Activated T-cell treated with anti-CD3 and anti-CD28 coated beads, Interleukin-2, amount 50 U/mL, for 24 hours (primary cell): ENCODE results near the gene IQCM.

ENCODE experiments used
- DNase-seq: peaks from one replicate; pipeline ENCODE4 v3.0.0-alpha.2; 2020
- H3K27ac Mint-ChIP-seq: 2 replicates; pipeline ENCODE4 v1.8.0; 2020; ENCODE audit warnings: mild to moderate bottlenecking, mixed read lengths
- H3K27me3 Mint-ChIP-seq: 2 replicates; pipeline ENCODE4 v1.8.0; 2020; ENCODE audit warnings: mixed read lengths
- H3K36me3 Mint-ChIP-seq: 2 replicates; pipeline ENCODE4 v1.8.0; 2020; ENCODE audit warnings: low read depth, mixed read lengths
- H3K4me1 Mint-ChIP-seq: 2 replicates; pipeline ENCODE4 v1.8.0; 2020; ENCODE audit warnings: low read depth, mixed read lengths
- H3K4me3 Mint-ChIP-seq: 2 replicates; pipeline ENCODE4 v1.8.0; 2020; ENCODE audit warnings: mild to moderate bottlenecking, moderate library complexity, mixed read lengths
- H3K9me3 Mint-ChIP-seq: 2 replicates; pipeline ENCODE4 v1.8.0; 2020; ENCODE audit warnings: mixed read lengths

IQCM gene

DNA sequence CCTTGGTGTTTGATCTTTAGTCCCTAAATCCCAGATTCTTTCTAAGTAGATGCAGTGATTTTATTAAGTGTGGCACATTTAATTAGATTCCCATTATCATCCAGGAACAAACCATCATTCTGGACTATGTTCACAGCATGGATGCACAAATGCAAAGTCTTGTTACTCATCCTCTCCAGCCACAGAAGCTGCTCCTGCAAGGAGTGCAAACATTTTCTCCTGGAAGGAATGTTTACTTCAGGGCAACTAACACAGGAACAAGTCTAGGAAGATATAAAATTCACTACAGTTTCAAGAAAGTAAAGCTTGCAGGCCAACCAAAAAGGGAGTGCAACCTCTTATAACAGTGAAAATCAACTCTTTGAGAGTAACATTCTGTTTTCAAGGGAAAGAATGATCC, 106.0 kb downstream of the IQCM start:
- H3K27me3 Mint-ChIP-seq = no peaks in the 10 kb centered on the region
- no peak overlapping the region for H3K4me3 Mint-ChIP-seq
- no peak overlapping the region for H3K27ac Mint-ChIP-seq
- DNase-seq = no peak
- H3K4me1 Mint-ChIP-seq = no peaks in the 10 kb centered on the region
- no peaks in the 10 kb centered on the region for H3K9me3 Mint-ChIP-seq
- no peaks in the 10 kb centered on the region for H3K36me3 Mint-ChIP-seq

DNA sequence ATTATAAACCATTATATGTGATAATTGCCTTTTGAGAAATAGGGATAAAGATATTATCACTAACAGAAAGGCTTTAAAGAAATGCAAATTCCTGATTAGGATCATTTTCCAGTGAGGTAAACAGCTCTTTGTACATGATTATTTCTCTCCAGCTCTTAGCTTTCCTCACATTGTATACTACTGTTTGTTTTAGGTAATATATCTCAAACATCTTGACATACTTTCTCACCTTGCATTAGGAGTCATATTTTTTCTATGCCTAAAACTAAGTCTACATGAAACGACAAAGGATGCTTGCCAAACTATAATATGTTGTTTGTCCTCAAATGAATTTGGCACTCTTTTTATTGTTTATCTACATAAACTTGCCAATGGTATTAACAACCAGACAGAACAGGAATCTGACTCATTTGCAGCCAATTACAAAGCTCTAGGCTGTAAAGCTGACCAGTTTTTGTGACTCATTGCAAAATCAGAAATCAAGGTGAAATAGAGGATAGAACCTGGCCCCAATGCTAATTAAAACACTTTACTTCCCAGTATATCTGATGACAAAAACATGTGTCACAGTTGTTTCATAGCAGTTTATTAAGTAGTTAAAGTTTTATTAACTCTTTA, 107.0 kb downstream of the IQCM start:
- Mint-ChIP-seq H3K9me3 (peaks cover 3% of the 10 kb centered on the region), H3K4me1 (no peaks in the 10 kb centered on the region), H3K36me3 (no peaks in the 10 kb centered on the region), H3K4me3 (no peak overlapping the region), H3K27me3 (no peaks in the 10 kb centered on the region), H3K27ac (no peak overlapping the region)
- no peak for DNase-seq

DNA sequence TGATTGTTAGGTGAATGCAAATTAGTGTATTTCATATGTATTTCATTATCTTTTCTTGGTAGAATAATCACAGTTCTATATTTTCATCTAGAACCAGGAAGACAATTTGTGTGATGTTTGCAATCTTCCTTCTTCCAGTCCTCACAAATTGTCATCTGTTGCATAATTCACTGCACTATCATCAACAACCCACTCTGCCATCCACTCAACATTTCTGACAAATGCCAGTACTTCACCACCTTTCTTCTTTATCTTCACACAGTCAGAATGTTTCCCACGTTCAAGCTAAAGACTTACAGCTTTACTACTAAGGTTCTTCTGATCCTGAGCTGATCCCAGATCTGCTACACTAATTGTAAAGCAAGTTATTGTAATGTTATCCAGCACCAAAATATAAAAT, 107.8 kb downstream of the IQCM start:
- Mint-ChIP-seq H3K4me1 (no peaks in the 10 kb centered on the region), H3K36me3 (no peaks in the 10 kb centered on the region), H3K4me3 (no peak overlapping the region), H3K27ac (no peak overlapping the region), H3K27me3 (no peaks in the 10 kb centered on the region), H3K9me3 (peaks cover 3% of the 10 kb centered on the region)
- DNase-seq = no peak

DNA sequence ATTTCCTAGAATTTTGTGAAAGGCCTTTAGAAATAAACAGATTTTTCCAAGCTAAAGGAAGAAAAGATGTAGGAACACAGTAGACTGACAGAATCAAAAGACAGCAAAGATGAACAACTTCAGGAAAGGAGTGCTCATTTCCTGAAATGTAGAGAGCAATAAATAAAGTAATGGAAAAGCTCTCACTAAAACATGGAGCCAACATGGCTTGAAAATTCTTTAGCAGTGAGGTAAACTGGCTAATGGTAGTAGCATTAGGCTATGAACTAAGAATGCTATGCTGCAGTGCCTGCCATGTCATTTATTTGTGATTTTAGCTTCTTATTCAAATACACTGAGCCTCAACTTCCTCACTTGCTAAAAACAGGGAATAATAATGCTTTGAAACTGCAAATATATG, 108.7 kb downstream of the IQCM start:
- Mint-ChIP-seq H3K4me1 (no peaks in the 10 kb centered on the region), H3K27me3 (no peaks in the 10 kb centered on the region), H3K4me3 (no peak overlapping the region), H3K9me3 (peaks cover 3% of the 10 kb centered on the region), H3K27ac (no peak overlapping the region), H3K36me3 (no peaks in the 10 kb centered on the region)
- DNase-seq = no peak

DNA sequence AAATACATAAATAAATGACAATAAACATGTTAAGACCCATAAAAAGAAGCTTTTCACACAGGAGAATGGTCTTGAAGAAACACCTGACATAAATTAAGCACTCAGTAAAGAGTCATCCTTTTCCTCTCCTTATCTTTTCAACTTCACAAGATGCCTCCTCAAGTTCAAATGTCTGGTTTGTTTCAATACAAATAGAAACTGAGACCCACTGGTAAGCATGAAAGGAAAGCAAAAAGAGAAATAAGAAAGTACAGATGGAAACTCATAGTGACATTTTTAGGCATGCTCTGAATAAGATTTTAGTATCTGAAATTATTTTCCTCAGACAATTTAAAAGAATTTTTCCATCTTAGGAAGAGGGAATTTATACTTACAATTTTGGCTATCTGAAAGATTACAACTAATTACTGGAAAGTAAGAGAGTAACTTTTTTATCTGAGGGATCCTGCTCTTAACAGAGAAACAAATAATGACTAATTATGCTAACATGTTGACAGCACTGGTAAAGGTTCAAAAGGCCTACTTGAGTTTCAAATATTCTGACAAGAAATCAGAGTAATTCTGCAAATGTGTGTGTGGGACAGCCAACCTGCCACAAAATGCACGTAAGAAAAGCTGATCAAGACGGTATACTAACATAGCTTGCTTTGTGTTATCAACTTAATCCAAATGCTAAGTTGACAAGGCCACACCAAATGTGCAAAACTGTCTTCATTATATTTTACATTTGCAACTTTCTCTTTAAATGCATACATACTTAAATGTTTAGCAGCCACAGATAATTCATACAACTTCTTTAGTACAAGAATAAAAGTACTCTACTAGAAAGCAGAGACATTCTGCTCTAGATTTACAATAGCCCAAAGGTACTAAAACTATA, 113.0 kb downstream of the IQCM start:
- Mint-ChIP-seq H3K4me3 (no peak overlapping the region), H3K27ac (no peak overlapping the region), H3K36me3 (no peaks in the 10 kb centered on the region), H3K4me1 (no peaks in the 10 kb centered on the region), H3K9me3 (peaks cover 3% of the 10 kb centered on the region), H3K27me3 (no peaks in the 10 kb centered on the region)
- DNase-seq = no peak

DNA sequence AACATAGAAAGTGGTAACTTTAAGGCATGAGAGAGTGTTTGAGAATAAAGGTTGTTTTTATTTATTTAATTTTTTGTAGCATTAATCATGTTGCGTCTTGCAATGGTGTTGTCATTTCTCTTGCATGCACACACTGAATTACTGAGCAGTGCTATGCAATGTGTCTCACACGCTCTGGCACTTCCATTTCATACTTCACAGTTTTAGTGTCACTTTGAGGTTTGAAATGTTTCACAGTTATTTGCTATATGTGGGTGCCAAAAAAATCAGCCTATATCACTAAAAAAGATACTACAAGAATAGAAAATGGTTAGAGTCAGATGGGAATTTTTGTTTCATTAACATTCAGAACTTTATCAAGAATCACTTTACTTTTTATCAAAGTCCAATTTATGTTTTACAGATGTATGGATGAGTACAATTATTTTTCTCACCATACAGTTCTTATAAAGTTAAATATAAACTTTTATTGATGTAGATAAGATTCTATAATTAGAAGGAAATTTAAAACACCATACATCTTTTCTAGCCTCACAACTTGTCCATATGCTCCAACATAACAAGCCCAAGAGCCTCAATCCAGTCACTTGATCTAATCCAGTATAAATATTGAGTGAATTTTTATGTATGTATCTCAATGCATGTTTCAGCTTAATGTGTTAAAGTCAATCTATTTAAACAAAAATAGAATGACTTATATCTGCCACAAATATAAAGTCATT, 114.0 kb downstream of the IQCM start:
- Mint-ChIP-seq H3K27me3 (no peaks in the 10 kb centered on the region), H3K9me3 (peaks cover 3% of the 10 kb centered on the region), H3K27ac (no peak overlapping the region), H3K4me1 (no peaks in the 10 kb centered on the region), H3K36me3 (no peaks in the 10 kb centered on the region), H3K4me3 (no peak overlapping the region)
- DNase-seq = no peak

DNA sequence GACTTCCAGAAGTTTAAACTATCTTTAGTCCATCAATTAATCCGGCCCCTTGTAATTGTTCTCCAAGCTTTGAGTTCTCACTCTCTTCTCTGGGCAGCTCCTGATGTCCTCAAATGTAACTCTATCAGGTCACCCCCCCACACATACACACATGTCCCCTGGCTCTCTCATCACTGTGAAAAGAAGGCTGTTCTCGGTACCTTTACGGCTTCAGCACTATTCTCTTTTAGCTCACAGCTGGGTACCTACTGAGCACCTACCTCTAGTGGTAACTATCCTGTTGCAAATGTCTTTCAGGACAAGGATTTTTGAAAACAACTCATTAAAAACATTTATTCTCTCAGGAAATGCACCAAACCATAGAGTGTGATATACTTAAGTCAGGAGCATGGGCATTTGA, 115.4 kb downstream of the IQCM start:
- Mint-ChIP-seq H3K4me1 (no peaks in the 10 kb centered on the region), H3K36me3 (no peaks in the 10 kb centered on the region), H3K9me3 (peaks cover 3% of the 10 kb centered on the region), H3K4me3 (no peak overlapping the region), H3K27me3 (no peaks in the 10 kb centered on the region), H3K27ac (no peak overlapping the region)
- no peak for DNase-seq

DNA sequence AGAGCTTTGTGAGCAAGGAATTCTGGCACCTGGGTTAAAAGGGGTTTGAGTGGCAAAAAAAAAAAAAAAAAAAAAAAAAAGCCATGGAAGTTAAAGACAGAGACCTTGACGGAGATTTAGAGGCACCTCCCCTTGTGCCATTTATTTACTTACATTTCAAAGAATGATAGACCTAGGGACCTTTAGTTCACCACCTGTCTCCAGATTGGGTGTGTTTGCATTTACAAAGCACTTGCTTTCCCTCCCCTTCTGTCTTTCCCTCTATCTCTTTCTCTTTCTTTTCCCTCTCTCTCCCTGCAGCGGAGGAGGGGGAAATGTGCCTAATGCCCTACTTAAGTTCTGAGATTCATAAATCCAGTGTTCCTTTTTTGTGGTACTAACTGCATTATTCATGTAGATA, 116.0 kb downstream of the IQCM start:
- H3K9me3 Mint-ChIP-seq = peaks cover 3% of the 10 kb centered on the region
- H3K27me3 Mint-ChIP-seq = no peaks in the 10 kb centered on the region
- H3K4me3 Mint-ChIP-seq = no peak overlapping the region
- DNase-seq = no peak
- no peaks in the 10 kb centered on the region for H3K4me1 Mint-ChIP-seq
- no peaks in the 10 kb centered on the region for H3K36me3 Mint-ChIP-seq
- no peak overlapping the region for H3K27ac Mint-ChIP-seq

DNA sequence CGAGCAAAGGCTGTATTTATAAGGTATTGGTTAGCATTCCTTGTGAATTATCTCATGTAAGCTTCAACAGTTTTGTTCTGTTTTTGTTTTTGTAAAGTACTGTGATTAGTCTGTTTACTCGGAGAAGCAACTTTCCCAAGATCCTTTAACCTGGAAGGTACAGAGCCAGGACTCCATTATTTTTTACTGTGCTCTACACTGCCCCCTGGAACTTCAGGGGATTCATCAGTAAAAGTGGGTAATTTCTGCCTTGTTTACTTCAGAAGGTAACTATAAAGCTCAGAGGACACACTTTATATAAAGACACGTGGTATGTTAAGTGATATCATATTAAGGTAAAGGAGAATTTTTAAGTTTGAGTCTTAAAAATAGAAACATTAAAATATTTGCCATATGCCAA, 124.9 kb downstream of the IQCM start:
- Mint-ChIP-seq H3K36me3 (no peaks in the 10 kb centered on the region), H3K27ac (no peak overlapping the region), H3K9me3 (peaks cover 3% of the 10 kb centered on the region), H3K27me3 (no peaks in the 10 kb centered on the region), H3K4me3 (no peak overlapping the region), H3K4me1 (no peaks in the 10 kb centered on the region)
- DNase-seq = no peak

DNA sequence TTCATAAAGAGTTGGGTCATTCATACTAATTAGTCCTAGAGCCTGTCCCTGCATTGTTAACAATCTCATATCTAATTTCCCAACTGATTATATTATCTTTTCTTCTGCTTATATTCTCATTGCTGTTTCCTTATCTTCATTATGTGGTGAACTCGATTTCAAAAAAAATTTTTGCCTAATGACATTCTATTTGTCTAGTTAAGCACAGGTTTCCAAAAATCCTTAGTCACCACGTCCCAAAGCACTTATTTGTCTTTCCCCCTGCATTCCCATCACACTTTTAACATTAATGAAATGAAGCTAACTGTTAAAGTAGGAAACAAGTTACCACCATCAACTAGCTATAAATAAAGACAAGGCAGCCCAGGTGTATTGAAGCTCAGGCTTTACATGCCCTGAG, 131.1 kb downstream of the IQCM start:
- Mint-ChIP-seq H3K36me3 (no peaks in the 10 kb centered on the region), H3K4me3 (no peak overlapping the region), H3K27ac (no peak overlapping the region), H3K27me3 (no peaks in the 10 kb centered on the region), H3K4me1 (no peaks in the 10 kb centered on the region), H3K9me3 (peaks cover 3% of the 10 kb centered on the region)
- no peak for DNase-seq

DNA sequence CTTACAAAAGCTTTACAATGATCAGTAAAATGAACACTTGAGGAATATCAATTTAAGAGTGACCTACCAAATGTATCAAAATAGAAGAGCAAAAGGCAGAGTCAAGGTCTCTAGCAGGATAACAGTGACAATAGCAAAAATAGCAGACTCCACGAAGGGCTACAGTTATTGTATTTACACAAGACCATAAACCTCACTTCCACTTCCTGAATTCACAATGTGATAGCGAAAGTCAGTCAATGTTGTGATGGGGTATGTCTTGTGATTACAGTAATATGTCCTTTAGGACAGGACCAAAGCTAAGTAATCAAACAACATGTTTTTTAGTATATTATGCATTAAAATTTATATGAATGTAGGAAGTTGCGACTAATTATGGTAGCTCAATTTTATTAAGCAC, 139.6 kb downstream of the IQCM start:
- H3K9me3 Mint-ChIP-seq = peaks cover 26% of the 10 kb centered on the region
- H3K27ac Mint-ChIP-seq = no peak overlapping the region
- no peak overlapping the region for H3K4me3 Mint-ChIP-seq
- no peaks in the 10 kb centered on the region for H3K27me3 Mint-ChIP-seq
- DNase-seq = no peak
- H3K4me1 Mint-ChIP-seq = no peaks in the 10 kb centered on the region
- H3K36me3 Mint-ChIP-seq = no peaks in the 10 kb centered on the region

DNA sequence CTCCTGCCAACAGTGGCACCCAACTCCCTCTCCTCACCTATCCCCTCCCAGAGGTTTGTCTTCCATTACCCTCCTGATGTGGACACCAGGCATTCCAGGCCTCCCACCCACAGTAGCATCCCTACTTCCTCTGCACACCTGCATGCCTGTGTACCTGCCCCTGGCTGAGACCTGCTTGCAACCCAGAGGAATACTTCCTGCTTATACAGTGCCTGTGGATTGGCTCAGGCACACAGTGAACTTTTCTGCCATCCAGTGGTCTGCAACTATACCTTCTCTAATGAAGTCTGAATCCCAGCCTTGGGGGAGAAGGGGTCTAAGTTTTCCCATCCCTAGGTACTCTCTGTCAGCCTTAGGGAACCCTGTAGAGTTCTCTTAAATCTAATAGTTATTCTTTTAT, 169.9 kb downstream of the IQCM start:
- H3K27me3 Mint-ChIP-seq = no peaks in the 10 kb centered on the region
- H3K9me3 Mint-ChIP-seq = peaks cover 4% of the 10 kb centered on the region
- no peak for DNase-seq
- H3K4me3 Mint-ChIP-seq = no peak overlapping the region
- no peaks in the 10 kb centered on the region for H3K4me1 Mint-ChIP-seq
- H3K27ac Mint-ChIP-seq = no peak overlapping the region
- H3K36me3 Mint-ChIP-seq = no peaks in the 10 kb centered on the region

DNA sequence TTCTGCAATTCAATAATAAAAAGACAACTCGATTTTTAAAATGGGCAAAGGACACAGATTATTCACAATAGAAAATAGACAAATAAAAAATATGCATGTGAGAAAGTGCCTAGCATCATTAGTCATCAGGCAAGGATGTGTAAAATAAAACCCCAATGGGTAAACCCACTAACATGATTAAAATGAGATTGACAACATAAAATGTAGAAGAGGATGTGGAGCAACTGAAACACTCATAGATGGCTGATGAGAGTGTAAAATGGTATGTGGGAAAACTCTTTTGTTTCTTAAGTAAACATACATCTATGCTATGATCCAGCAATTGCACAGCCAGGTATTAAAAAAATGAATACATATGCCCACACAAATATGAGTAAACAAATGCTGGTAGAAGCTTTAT, 177.6 kb downstream of the IQCM start:
- DNase-seq = no peak
- H3K27me3 Mint-ChIP-seq = no peaks in the 10 kb centered on the region
- H3K4me1 Mint-ChIP-seq = no peaks in the 10 kb centered on the region
- H3K4me3 Mint-ChIP-seq = no peak overlapping the region
- H3K27ac Mint-ChIP-seq = no peak overlapping the region
- no peaks in the 10 kb centered on the region for H3K36me3 Mint-ChIP-seq
- H3K9me3 Mint-ChIP-seq = peaks cover 3% of the 10 kb centered on the region

DNA sequence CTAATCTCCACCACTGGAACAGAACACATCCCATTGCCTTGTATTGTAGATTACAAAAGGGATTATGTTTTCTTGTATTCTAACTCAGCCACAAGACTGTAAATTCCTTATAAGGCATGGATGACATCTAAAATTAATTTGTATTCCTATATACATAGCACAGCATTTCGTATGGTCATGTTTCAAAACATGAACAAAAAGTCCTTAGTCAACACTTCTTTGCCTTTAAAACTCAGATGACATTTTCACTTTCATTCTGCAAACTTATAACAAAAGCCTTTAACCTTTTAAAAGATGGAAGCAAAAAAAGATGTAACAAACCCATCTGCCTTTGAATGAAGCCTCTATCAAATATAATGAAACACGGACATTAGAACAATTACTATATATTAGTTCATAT, 181.3 kb downstream of the IQCM start:
- Mint-ChIP-seq H3K27ac (no peak overlapping the region), H3K4me3 (no peak overlapping the region), H3K27me3 (no peaks in the 10 kb centered on the region), H3K9me3 (peaks cover 3% of the 10 kb centered on the region), H3K36me3 (no peaks in the 10 kb centered on the region), H3K4me1 (no peaks in the 10 kb centered on the region)
- DNase-seq = no peak

DNA sequence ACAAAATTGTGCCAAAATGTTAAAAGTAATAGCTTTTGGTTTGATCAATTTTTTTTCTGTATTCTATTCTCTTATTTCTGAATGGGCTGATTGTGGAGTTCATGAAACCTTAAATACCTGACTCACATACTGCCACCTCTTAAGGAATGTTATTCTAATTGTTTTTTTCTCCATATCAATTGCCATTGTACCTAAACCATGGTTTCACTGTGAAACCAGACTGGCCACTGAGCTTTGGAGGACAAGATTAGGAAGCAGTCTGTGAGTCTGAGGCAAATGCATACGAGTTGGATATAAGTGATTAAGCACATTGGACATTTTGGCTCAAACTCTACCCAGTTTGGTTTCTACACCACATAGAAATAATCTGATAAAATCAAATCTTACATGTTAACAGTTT, 184.0 kb downstream of the IQCM start:
- Mint-ChIP-seq H3K36me3 (no peaks in the 10 kb centered on the region), H3K9me3 (peaks cover 3% of the 10 kb centered on the region), H3K4me1 (no peaks in the 10 kb centered on the region), H3K4me3 (no peak overlapping the region), H3K27me3 (no peaks in the 10 kb centered on the region), H3K27ac (no peak overlapping the region)
- no peak for DNase-seq
